ENCODE data around the gene PDZD2.

GRCh38 chr5:32116574-32117313, 477.8 kb downstream of the PDZD2 start:
- no peak for TF ChIP-seq SIN3A (IDR thresholded peaks at IDR 0.05; ENCODE audit: low read depth)
- TF ChIP-seq CTCF (IDR thresholded peaks at IDR 0.05 in 2 of 3, conservative IDR thresholded peaks at IDR 0.05 in 1 of 3; ENCODE audit: borderline replicate concordance in 1 of 3, insufficient read depth in 1 of 3, low read depth in 2 of 3, low read length in 2 of 3): no peak
- TF ChIP-seq POLR2A (IDR thresholded peaks at IDR 0.05; ENCODE audit: borderline replicate concordance, extremely low read depth, insufficient read depth, insufficient read length): no peak
- TF ChIP-seq POLR2AphosphoS5 (IDR thresholded peaks at IDR 0.05; ENCODE audit: low read depth, low read length): no peak
- no peak for TF ChIP-seq JUND (IDR thresholded peaks at IDR 0.05)
